Measurements from ENCODE around the gene ZCCHC10. TPM values are rescaled to one million over a fixed set of nuclear protein-coding genes. Genes with fewer than 3 reads are reported as not detected.

ZCCHC10 gene
- total and polyA plus RNA-seq, 9 of the 15 experiments (the other 6 are each of a cell fraction or from before 2014, with no cell fraction given), result 11.9 to 146 (median 51.8) TPM

DNA sequence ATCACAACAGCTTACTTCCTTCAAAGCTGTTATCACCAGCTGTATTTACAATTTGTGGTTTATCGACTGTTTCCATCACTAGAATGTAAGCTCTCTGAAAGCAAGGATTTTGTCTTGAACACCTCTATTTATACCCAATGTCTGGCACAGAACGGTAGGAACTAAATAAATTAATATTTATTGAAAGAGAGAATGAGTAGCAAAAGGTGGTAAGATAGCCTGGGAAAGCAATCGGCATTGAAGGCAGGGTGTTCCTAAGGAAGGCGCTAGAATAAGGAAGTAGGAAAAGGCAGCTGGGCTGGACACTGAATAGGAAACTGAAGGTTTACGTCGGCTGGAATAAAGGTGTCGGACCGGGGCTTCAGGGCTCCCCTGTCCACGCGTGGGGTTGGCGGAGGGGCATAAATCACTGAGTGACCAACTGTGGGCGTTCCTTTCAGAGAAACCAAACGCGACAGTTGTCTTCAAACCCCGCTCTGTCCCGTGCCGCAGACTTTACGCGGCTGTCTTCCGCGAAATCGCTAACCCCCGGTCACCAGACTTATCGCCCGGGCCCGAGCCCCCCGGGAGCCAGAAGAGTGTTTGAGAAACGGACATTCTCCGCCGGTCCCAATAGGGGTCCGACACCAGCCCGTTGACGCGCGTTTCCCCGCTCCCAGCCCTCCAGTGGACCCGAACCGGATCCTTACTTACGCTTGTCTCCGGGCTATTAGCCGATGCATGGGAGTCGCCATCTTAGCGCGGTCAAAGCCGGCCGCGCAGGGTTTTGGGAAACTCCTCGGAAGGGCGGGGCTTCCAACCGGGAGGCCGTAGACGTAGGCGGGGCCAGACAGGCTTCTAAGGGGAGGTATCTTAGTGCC is at the start of gene ZCCHC10 (continued):
- 0 out of 4 replicates have a peak, but pooled peaks of 1 of the 2 experiments have one; percentile 19 for TF ChIP-seq MLLT1 (IDR thresholded peaks at IDR 0.05)
- peak; percentile 76; the same call in 1 of the 2 replicates for TF ChIP-seq L3MBTL2 (IDR thresholded peaks at IDR 0.05)
- TF ChIP-seq, protein P1, sequence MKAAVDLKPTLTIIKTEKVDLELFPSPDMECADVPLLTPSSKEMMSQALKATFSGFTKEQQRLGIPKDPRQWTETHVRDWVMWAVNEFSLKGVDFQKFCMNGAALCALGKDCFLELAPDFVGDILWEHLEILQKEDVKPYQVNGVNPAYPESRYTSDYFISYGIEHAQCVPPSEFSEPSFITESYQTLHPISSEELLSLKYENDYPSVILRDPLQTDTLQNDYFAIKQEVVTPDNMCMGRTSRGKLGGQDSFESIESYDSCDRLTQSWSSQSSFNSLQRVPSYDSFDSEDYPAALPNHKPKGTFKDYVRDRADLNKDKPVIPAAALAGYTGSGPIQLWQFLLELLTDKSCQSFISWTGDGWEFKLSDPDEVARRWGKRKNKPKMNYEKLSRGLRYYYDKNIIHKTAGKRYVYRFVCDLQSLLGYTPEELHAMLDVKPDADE (conservative IDR thresholded peaks at IDR 0.05; ENCODE audit: control insufficient read depth, low read depth, low read length), result 0 out of 2 replicates have a peak, but pooled peaks have one; percentile 46
- TF ChIP-seq NKRF (IDR thresholded peaks at IDR 0.05; ENCODE audit: borderline replicate concordance), result peak; percentile 65; the same call in 1 of the 2 replicates
- 0 out of 4 replicates have a peak, but pooled peaks of 1 of the 2 experiments have one; percentile 15 for TF ChIP-seq KDM1A (IDR thresholded peaks at IDR 0.05)
- peak; percentile 77; the same call in 1 of the 2 replicates for TF ChIP-seq STAT6 (CRISPR knock-in tag; IDR thresholded peaks at IDR 0.05)
- TF ChIP-seq MBD2 (IDR thresholded peaks at IDR 0.05; ENCODE audit: borderline replicate concordance, low read depth), result 0 out of 2 replicates have a peak, but pooled peaks have one; percentile 34
- peak; percentile 81 for TF ChIP-seq ETV1 (tag; conservative IDR thresholded peaks at IDR 0.05; ENCODE audit: low read depth)
- peak; percentile 58 to 73 for TF ChIP-seq MNT (conservative IDR thresholded peaks at IDR 0.05)
- 0 out of 2 replicates have a peak, but pooled peaks have one; percentile 43 for TF ChIP-seq LCOR (CRISPR knock-in tag; IDR thresholded peaks at IDR 0.05)
- TF ChIP-seq SRSF7 (optimal IDR thresholded peaks at IDR 0.05; ENCODE audit: low read depth, low read length), result no peak
- TF ChIP-seq DNMT1 (IDR thresholded peaks at IDR 0.05), result no peak
- TF ChIP-seq RBM34 (IDR thresholded peaks at IDR 0.05; ENCODE audit: borderline replicate concordance, insufficient read depth, low read length), result no peak
- TF ChIP-seq MTF1 (CRISPR knock-in tag; IDR thresholded peaks at IDR 0.05; ENCODE audit: borderline replicate concordance), result no peak
- TF ChIP-seq MTA3 (IDR thresholded peaks at IDR 0.05; ENCODE audit: borderline replicate concordance), result peak; percentile 70; the same call in 1 of the 2 replicates
